Endothelial cell (in vitro differentiated cells): Measurements from ENCODE around the gene KRTAP12-3. TPM values are rescaled to one million over a fixed set of nuclear protein-coding genes. Genes with fewer than 3 reads are reported as not detected.
"Not testable (repeated sequence)": the region's sequence is repeated elsewhere in the genome, so short reads cannot be mapped to it uniquely, and the experiment has no call there.

Experiments used
- DNase-seq: peaks from one replicate; pipeline ENCODE4 v3.0.0; 2021; ENCODE audit warnings: low spot score
- H3K27ac Mint-ChIP-seq: one replicate; pipeline ENCODE4 v1.8.0; 2021; ENCODE audit warnings: mixed read lengths, inconsistent platforms; ENCODE audit not compliant: unreplicated experiment
- H3K27me3 Mint-ChIP-seq: one replicate; pipeline ENCODE4 v1.8.0; 2021; ENCODE audit warnings: mild to moderate bottlenecking, moderate library complexity, mixed read lengths, inconsistent platforms; ENCODE audit not compliant: unreplicated experiment
- H3K36me3 Mint-ChIP-seq: one replicate; pipeline ENCODE4 v1.8.0; 2021; ENCODE audit warnings: mild to moderate bottlenecking, low read depth, mixed read lengths, inconsistent platforms; ENCODE audit not compliant: unreplicated experiment
- H3K4me1 Mint-ChIP-seq: one replicate; pipeline ENCODE4 v1.8.0; 2021; ENCODE audit warnings: mild to moderate bottlenecking, mixed read lengths, inconsistent platforms; ENCODE audit not compliant: unreplicated experiment
- H3K4me3 Mint-ChIP-seq: one replicate; pipeline ENCODE4 v1.8.0; 2021; ENCODE audit warnings: mild to moderate bottlenecking, mixed read lengths, inconsistent platforms; ENCODE audit not compliant: unreplicated experiment
- H3K9me3 Mint-ChIP-seq: one replicate; pipeline ENCODE4 v1.8.0; 2021; ENCODE audit warnings: mixed read lengths, inconsistent platforms; ENCODE audit not compliant: unreplicated experiment
- total RNA-seq: library from RNA; stranded (reverse); fragmentation: NEBNext Ultra II Directional; extraction: Animal tissue kit (Norgen Biotek cat#: 25700); gene quantifications from one replicate; pipeline ENCODE4 v1.2.1, GENCODE V29; 2021; ENCODE audit not compliant: unreplicated experiment
- TF ChIP-seq, protein P1 (sequence below): fragments of 200-600 bp; sonication (generic); IDR thresholded peaks from one replicate; pipeline ENCODE4 v1.5.0; 2021; ENCODE audit warnings: antibody characterized with exemption; ENCODE audit not compliant: unreplicated experiment

The KRTAP12-3 gene
- total RNA-seq, 1 donor from 2014 or later: not detected

DNA sequence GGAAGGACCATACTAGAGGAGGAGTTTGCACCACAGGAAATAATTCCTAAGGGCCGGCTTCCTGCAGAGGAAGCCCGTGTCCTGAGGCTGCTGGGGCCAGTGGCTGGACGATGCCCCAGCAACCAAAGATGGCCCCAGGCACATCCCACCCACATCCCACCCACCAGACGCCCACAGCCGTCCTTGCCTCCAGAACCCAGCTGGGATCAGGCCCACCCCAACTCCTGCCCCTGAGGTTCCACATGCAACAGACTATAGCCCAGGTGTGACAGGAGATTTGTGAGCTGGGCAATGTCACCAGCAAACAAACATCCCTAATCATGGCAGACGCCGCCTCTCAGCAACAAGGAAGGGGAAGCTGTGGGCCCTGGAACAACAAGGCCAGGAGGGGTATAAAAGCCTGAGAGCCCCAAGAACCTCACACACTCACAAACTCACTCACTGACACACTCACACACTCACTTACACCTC lies 31.0 kb upstream of the KRTAP12-3 start, which contains the start of gene KRTAP10-9:
KRTAP10-9 (plus strand) TSS at position 421 of the 471 bp plus-strand sequence. CDS start 79 bp downstream, outside the sequence.
- Mint-ChIP-seq H3K4me3 (no peak within 1 kb of the TSS), H3K27me3 (peaks cover 7% of the 10 kb centered on the region), H3K36me3 (peaks cover 9% of the 10 kb centered on the region), H3K4me1 (peaks cover 2% of the 10 kb centered on the region), H3K27ac (no peak within 1 kb of the TSS), H3K9me3 (peaks cover 2% of the 10 kb centered on the region)
- no peak for DNase-seq
- TF ChIP-seq, protein P1, sequence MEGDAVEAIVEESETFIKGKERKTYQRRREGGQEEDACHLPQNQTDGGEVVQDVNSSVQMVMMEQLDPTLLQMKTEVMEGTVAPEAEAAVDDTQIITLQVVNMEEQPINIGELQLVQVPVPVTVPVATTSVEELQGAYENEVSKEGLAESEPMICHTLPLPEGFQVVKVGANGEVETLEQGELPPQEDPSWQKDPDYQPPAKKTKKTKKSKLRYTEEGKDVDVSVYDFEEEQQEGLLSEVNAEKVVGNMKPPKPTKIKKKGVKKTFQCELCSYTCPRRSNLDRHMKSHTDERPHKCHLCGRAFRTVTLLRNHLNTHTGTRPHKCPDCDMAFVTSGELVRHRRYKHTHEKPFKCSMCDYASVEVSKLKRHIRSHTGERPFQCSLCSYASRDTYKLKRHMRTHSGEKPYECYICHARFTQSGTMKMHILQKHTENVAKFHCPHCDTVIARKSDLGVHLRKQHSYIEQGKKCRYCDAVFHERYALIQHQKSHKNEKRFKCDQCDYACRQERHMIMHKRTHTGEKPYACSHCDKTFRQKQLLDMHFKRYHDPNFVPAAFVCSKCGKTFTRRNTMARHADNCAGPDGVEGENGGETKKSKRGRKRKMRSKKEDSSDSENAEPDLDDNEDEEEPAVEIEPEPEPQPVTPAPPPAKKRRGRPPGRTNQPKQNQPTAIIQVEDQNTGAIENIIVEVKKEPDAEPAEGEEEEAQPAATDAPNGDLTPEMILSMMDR: no peak

- H3K4me3 Mint-ChIP-seq, H3K27me3 Mint-ChIP-seq, H3K27ac Mint-ChIP-seq, DNase-seq, H3K4me1 Mint-ChIP-seq, H3K9me3 Mint-ChIP-seq: not testable (repeated sequence)
- H3K36me3 Mint-ChIP-seq: peaks cover 15% of the 10 kb centered on the region
Observed at GRCh38 chr21:44627181-44627822, 30.4 kb upstream of the KRTAP12-3 start.

DNA sequence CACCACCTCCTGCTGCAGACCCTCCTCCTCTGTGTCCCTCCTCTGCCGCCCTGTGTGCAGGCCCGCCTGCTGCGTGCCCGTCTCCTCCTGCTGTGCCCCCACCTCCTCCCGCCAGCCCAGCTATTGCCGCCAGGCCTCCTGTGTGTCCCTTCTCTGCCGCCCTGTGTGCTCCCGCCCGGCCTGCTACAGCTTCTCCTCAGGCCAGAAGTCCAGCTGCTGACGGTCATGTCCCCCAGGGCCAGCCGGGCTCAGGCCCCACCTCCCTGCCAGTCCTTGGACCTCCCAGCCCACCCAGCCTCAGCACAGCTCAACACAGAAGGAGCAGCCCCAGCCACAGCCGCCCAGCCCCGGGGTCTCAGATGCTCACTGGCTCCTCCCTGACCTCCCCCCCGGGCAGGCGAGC lies 29.9 kb upstream of the KRTAP12-3 start:
- not testable (repeated sequence) for H3K27me3 Mint-ChIP-seq, H3K4me3 Mint-ChIP-seq, H3K9me3 Mint-ChIP-seq, H3K4me1 Mint-ChIP-seq, DNase-seq, H3K27ac Mint-ChIP-seq
- H3K36me3 Mint-ChIP-seq: peaks cover 15% of the 10 kb centered on the region

GRCh38 chr21:44628707-44629391 lies 28.9 kb upstream of the KRTAP12-3 start:
- TF ChIP-seq, protein P1: no peak
- Mint-ChIP-seq H3K9me3 (peaks cover 4% of the 10 kb centered on the region), H3K36me3 (peaks cover 15% of the 10 kb centered on the region), H3K4me3 (no peak overlapping the region), H3K27me3 (peaks cover 4% of the 10 kb centered on the region), H3K4me1 (peaks cover 2% of the 10 kb centered on the region), H3K27ac (no peak overlapping the region)
- DNase-seq: no peak

DNA sequence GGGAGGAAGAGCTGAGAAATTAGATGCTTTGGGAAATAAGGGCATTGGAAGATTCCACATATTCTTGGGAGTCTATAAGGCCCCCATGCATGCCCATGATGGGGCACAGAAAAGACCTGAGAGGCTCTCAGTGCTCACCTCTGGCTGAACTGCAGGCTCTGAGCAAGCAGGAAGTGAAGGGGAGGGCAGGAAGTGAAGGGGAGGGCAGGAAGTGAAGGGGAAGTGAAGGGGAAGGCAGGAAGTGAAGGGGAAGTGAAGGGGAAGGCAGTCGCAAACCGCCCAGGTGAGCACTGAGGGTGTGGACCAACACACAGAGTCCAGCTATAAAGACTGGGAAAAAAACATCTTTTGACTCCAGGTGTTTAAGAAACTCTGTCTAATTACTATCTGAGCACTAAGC lies 27.3 kb upstream of the KRTAP12-3 start:
- peaks cover 8% of the 10 kb centered on the region for H3K36me3 Mint-ChIP-seq
- H3K27me3 Mint-ChIP-seq: peaks cover 4% of the 10 kb centered on the region
- peaks cover 4% of the 10 kb centered on the region for H3K9me3 Mint-ChIP-seq
- TF ChIP-seq, protein P1: no peak
- H3K4me3 Mint-ChIP-seq: no peak overlapping the region
- H3K27ac Mint-ChIP-seq: no peak overlapping the region
- no peak for DNase-seq
- peaks cover 2% of the 10 kb centered on the region for H3K4me1 Mint-ChIP-seq

- TF ChIP-seq, protein P1: no peak
- peaks cover 8% of the 10 kb centered on the region for H3K36me3 Mint-ChIP-seq
- no peak for DNase-seq
- no peak overlapping the region for H3K27ac Mint-ChIP-seq
- H3K4me1 Mint-ChIP-seq: peaks cover 2% of the 10 kb centered on the region
- peaks cover 6% of the 10 kb centered on the region for H3K27me3 Mint-ChIP-seq
- peaks cover 4% of the 10 kb centered on the region for H3K9me3 Mint-ChIP-seq
- no peak overlapping the region for H3K4me3 Mint-ChIP-seq
Observed at GRCh38 chr21:44632067-44632466, 25.7 kb upstream of the KRTAP12-3 start.
